Activated CD4-positive, alpha-beta T cell treated with anti-CD3 and anti-CD28 coated beads for 1 hour (primary cell): ENCODE data around the gene DCLRE1B.

ENCODE experiments used
- DNase-seq: peaks from one replicate; pipeline ENCODE4 v3.0.0-alpha.2; 2020

Gene DCLRE1B

DNA sequence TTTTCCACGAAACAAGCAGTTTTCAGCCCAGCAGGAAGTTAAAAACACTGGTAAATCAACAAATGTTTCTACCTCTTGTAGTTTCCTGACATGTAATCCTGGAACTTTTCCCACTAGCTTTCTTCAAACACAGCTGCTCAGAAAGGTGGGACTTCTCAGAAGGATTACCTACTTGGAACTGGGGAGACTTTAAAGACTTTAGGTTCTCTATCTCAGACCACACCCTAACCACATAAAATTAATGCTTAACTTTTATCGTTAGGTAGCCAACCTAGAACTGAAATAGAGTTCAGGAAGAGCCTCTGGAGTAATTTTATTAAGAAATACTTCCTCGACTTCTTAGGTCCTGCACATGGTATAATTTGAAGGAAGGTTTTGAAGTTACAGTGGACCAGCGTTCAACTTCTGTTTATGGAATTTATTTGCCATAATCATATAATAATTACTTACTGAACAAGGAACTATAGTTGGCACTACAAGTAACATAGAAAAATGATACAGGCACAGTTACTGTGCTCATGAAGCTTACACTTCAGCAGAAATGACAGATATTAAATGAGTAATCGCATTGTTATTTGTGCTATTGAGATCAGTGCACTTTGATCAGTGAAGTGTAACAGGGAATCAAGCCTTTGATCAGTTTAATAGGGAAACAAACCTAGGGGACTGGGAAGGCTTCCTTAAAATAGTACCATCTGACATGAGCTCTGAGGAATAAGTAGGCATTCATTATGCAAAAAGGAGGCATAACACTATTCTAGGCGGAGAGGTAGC, 17.5 kb upstream of the DCLRE1B start, which contains the start of gene BCL2L15:
Gene BCL2L15 (minus strand): TSS at position 180 of the 774 bp plus-strand sequence. CDS start 206 bp downstream, outside the sequence.
- DNase-seq: no peak

DNA sequence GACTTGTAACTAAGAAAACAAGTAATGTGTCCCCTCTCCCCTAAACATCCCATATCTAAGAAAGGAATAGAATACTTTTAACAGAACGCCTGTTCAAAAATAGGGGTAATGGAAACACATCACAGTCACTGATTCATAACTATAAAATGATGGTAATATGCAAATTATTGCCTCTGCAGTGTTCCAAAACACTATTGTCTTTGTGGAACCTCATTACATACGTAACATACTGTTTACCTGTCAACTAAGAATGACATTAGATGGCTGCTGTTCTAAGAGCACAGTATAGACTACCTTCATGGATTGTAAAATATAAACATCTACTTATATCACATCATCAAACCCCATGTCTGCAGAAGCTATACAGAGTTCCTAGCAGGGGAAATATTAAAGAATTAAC, 14.3 kb upstream of the DCLRE1B start:
- no peak for DNase-seq

DNA sequence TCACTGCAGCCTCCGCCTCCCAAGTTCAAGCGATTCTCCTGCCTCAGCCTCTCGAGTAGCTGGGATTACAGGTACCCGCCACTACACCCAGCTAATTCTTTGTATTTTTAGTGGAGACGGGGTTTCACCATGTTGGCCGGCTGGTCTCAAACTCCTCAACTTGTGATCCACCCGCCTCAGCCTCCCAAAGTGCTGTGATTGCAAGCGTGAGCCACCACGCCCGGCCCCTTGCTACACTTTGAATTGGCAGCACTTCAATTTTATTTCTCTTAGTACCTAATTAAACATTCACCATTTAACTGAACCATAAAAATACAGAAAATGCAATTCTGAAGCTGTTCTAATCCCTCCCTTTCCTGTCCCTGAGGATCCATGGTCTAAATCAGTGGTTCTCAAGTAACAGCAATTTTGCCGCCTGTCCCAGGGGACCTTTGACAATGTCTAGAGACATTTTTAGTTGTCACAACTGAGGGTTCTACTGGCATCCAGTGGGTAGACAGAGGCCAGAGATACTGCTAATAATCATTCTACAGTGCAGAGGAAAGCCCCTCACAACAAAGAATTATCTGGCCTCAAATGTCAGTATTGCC, 13.4 kb upstream of the DCLRE1B start:
- DNase-seq: no peak

DNA sequence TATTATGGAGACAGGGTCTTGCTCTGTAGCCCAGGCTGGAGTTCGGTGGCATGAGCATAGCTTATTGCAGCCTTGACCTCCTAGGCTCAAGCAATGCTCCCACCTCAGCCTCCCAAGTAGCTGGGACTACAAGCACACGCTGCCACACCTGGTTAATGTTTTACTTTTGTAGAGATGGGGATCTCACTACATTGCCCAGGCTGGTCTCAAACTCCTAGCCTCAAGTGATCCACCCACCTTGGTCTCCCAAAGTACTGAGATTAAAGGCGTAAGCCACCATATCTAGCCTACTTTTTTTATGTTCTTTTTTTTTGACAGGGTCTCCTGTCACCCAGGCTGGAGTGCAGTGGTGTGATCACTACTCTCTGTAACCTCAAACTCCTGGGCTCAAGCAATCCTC, 11.9 kb upstream of the DCLRE1B start:
- no peak for DNase-seq

DNA sequence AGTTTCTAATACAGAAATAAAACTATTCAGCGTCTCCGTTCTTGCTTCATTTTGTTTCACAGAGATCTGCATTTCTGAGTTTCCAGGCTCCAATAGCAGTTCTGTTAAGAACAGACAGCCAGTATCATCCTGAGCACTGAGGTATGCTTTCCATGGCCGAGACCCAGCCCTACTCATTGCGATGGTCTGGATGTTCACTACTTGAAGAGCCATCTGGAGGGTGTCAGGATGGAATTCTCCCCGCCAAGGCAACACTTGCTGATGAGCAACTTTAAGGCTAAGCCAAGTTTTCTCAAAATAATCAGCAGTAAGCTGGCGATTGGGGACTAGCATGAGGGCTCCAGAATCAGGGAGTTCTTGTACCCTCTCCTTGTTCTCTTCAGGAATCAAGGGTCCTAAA, 10.0 kb upstream of the DCLRE1B start:
- DNase-seq: no peak

DNA sequence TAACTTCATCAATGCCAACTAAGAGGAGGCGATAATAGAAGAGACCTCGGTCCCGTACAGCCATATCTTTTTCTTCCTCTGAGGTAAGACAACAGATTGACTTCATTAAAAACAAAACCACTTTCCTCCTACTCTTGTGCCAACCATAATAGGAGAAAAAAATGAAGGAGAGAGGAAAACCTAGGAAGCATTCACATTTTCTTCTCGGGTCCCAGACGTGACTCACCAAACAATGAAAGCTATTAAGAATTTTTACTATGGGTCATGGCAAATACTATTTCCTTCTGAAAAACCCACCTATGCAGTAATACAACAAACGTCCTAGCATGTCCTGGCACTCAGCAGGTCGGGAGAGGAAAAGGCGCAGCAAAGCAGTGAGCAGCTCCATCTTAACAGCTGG, 9.2 kb upstream of the DCLRE1B start:
- DNase-seq: no peak

DNA sequence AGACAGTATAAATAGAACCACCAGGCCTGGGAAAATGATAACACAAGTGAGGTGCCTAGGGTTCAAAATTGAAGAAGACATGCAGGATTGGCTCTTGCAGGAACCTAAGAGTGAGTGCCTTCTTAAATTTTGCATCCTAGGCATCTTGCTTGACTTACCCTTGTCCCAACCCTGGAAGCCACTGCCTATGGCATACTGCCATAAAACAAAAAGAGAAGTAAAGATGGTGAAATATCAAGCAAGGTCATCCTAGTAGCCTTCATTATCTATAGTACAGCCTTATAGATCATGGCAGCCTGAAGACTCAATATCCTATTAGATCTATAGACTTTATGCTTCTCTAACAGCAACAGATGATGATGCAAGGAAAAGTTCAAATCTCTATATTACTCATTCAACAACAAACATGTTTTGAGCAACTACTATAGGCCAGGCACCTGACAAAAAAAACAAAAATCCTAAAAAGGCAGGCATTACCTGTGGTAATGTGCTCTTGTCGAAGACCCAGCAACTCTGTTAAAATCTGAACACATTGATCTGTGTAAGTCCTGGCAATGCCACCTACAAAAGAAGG, 6.8 kb upstream of the DCLRE1B start:
- DNase-seq: no peak

DNA sequence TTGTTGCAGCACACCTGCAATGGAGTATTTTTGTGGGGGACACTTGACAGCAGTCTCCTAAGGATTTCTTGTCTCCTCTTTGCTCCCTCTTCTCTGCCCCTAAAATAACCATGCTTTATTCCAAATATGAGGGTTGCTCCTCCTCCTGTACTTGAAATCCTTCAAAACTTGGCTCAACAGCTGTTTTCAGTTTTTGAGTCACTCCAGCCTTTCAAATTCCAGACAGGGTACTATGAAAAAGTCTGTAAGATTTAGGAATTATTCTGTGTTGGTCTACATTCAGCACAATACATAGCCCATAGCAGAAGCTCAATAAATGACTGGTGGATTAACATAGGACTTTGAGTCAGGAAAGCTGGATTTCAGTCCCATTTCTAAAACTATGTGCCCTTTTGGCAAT, 6.0 kb upstream of the DCLRE1B start:
- DNase-seq: no peak

DNA sequence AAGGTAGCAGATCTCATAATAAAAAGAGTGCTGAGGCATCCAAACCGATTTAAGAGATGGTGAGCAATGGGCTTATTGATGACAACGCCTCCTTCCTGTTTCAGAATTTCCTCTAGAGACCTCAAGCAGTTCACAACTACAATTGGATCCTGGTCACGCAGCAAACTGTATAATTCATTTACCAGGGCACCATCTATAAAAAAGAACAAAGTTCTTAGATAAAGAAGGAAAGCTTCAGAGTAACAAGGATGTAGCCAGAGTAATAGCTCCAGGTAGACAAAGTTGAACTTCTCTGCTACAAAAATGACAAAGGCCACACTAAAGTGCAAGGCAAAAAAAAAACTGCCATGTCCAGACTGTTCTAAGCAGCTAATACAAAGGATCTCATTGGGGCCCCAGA, 3.9 kb upstream of the DCLRE1B start:
- no peak for DNase-seq

DNA sequence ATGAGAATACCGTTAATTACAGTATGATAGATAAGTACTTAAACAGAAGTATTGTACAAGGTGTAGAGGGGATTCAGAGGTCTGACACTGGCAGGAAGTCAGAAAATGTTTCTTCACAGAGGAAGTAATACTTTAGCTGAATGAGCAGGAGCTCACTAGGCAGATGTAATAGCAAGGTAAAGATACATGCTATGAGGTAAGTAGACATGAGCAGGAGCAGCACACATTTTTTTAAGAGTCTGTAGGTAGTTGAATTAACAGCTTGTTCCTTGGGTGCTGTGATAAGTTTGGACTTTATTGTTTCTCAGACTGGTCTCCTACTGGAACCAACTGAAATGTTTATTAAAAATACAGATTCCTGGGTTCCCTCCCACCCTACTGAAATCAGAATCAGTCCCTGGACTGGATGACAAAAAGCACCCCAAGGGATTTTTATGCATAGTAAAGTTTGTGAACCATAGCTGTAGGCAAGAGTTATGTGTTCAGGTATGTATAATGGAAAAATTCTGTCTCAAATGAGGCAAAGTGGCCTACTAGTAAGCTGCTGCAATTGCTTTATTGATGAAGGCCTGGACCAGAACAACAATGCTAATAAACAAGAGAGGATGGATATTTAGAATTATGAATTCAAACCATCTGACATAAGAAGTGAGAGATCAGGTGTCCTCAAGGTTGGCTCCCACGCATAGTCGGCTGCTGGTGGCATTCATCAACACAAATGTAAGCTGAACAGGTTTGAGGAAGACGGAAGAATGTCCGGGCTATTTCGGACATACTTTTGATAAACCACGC, 1.4 kb upstream of the DCLRE1B start:
- DNase-seq: no peak

DNA sequence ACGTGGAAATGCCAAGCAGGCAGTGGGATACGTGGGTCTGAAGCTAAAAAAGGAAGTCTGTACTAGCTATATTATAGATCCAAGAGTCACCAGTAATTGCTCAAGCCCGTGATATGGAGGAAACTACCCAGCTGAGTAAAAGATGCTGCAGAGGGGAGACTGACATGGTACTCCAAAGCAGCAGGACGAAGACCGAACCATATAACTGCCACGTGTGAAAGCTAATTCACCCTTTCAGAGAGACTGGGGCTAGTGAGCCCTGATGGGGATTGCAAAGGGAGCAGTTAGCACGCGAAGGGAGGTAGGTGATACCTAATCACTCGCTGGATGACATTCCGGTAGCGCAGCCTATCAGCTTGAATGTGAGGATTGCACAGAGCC, 843 bp upstream of the DCLRE1B start:
- peak; percentile 45 for DNase-seq

DNA sequence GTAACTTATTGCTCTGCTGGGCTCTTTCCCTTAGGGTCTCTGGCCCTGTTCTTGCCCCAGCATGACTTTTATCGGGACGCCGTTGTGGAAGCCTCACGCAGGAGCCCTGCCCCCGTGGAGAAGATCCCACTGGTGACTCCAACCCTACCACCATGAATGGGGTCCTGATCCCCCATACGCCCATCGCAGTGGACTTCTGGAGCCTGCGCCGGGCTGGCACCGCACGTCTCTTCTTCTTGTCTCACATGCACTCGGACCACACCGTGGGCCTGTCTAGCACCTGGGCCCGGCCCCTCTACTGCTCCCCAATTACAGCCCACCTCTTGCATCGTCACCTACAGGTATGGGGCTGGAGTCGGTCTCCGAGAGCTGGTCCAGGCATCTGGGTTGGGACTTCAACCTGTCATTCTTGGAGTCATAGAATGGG, 322 bp downstream of the DCLRE1B start:
- no peak for DNase-seq

DNA sequence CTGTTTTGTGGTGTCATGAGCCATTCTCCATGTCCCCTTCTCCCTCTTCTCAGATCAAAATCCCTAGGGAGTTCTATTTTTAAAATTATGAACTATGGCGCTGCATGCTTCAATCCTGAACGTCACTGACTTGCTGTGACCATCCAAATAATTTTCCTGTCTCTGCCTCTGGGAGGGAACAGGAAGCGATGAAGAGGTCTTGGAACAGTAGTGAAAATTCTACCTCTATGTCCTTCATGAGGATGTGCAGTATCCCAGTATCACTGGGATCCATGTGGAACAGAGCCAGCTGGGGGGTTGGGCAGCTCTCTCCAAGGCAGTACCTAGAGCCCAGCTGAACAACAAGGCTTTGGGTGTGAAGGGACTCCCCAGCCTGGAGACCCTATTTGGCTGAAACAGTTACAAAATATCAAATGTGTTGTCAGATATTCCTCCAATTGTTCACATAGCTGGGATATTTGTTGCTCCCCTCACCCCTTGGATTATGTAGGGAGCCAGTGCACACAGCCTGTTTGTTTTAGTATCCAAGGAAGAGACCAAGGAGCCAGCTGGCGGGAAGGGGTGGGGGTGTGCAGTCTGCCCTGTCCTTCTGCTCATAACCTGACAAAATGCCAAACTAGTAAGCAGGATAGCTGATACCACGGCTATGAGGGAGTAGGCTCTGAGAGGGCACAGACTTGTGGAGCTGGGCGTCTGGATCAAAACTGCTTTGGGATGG, 7.6 kb downstream of the DCLRE1B start:
- DNase-seq: no peak

DNA sequence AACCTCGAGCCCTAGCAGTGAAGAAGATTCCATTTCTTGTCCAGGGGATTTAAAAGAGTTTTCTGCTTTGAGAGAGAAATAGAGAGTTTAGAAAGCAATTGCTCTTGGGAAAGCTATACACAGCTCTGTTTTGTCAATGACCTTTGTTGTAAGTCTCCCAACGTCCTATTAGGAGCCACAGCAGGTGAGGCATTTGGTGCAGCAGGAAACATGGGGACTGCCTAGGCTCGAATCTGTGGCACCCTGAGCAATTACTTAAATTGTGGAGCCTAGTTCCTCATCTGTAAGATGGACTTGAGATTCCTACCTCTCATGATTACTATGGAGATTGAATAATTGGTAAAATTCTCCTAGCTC, 8.2 kb downstream of the DCLRE1B start:
- DNase-seq: no peak

DNA sequence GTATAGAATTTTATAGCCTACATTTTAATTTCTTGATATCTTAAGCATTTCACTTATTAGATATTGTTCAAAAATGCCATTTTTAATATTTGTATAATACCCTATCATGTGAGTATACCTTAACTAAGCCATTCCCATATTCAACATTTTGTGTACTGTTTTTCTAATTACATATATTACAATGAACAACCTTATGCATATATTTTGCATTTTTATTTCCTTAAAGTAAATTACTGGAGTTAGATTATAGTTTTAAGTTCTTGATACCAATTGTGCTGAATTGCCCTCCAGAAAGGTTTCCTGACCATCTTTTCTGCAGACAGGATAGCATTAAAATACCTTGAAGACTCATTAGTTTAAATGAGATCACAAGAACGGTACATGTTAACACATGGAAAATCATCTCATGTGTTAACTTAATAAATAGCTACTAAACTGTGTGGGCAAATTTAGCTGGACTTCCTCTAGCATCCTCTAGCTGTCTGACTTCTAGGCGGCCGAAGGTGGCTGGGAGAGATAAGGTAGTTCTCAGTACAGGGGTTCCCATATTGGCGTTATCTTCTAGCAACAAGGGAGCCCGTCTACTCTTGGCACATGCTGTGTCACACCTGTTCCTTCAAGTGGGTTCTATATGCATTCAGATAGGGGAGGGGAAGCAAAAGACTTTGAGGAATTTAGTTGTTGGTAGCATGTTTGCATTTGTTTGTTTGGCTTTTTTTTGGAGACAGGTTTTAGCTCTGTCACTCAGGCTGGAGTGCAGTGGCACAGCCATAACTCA, 8.9 kb downstream of the DCLRE1B start:
- no peak for DNase-seq

DNA sequence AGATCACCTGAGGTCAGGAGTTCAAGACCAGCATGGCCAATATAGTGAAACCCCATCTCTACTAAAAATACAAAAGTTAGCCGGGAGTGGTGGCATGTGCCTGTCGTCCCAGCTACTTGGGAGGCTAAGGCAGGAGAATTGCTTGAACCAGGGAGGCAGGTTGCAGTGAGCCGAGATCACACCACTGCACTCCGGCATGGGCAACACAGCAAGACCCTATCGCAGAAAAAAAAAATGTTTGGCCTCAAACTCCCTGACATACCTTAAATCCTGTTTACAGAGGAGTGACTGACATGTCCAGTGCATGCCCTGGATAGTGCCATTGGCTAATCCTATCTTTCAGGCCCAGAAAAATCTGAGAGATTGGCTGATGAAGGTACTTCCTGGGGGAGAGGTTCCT, 11.8 kb downstream of the DCLRE1B start:
- no peak for DNase-seq

DNA sequence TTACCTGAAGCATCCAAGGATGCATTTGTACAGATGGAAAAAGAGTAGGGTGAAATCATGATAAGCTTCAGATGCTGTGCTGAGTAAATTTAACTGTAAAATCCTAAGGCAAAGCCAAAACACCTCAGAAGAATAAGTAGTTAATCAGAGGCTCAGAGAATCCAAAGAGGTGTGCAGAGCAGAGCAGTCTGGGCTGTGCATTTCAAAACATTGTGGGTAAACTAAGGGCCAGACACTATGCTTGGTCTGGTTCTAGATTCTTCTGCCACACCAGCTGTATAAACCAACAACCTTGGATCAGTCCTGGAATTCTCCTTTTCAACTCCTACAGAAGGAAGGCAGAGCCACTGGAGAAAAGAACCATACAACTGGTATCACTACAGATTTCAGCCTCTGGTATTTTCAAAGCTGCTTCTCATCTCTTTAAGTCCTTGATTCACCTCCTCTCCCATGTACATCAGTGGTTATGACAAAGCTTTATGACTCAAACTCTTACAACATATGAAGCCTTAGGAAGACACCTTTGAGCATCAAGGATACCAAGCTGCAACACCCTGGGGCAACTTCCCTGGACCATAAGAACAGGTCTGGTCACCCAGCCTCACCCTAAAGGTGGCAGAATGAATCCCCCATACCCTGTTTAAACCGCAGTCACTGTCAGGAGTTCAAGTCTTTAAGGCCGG, 12.4 kb downstream of the DCLRE1B start:
- DNase-seq: no peak

DNA sequence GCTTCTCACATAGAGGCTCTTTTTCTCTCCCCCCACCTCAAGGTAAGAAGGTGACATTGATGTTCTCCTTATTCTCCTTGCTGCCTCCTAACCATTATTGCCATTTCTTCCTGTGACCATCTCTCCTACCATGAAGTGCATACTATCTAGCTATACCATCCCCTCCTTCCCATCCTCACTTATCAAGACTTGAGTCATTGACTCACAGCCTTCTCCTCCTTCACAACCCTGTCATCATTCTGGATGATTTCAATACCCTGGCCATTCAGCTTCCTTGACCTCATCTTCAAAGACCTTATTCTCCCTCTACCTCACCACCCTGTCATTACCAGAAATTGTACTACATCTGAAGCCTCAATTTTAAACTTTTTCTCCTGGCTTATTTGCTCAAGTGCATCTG, 13.1 kb downstream of the DCLRE1B start:
- DNase-seq: no peak

DNA sequence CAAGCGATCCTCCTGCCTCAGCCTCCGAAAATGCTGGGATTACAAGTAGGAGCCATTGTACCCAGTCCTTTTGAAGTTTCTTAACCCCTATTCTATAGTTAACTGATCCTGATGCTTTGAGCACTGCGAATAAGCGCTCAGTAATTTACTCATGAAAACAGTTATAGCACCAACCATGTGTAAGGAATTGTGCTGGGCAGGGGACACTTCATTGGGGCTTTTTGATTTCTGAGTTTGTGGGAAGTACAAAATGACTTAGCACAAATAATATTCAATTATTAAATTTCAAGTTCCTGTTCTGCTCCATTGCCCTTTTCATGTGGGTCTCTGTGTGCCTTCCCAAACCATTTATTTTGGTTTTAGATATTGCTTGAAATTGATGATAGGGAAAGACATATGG, 17.8 kb downstream of the DCLRE1B start:
- DNase-seq: no peak

DNA sequence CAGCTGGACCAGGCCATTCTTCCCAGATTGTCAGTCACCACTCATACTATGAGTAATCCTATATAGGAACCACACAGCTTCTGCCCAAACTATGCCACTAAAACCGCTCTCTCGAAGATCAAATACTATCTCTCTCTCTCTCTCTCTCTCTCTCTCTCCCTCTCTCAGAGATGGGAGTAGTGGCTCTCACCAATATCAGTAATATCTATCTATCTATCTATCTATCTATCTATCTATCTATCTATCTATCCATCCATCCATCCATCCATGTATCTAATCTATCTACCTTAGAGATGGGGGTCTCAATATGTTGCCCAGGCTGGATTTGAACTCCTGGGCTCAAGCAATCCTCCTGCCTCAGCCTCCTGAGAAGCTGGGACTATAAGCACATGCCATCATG, 19.3 kb downstream of the DCLRE1B start:
- DNase-seq: no peak

DNA sequence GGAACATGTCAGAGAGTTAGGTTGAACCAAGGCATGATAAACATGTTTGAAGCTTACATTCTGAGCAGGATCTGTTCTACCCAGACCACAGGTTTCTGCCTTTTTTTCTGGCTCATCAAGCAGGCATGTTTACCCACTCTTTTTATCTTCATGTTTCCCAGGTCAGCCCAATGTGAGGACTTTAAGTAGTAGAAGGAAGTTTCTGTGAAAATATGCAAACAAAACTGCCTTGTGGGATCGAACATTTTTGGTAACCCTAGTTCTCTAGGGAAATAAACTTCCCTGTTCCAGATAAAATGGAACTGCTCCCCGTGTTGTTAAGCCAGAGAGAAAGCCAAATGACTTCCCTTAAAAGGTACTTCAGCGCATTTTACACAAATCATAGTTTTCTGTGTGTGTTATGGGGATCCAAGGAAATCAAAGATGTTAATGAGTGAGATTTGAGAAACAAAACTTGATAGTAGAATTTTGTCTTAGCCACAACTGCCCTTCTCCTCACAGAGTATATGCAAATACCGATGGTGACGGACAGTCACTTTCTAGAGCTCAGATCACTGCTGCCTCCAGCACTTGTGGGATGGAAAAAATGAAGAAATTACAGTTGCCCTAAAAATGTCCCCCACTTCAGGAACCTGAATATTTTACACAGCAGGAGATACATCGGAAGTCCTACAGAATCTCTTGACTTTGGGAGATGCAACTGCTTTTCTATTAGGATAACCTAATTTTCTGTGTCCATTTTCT, 23.2 kb downstream of the DCLRE1B start:
- DNase-seq: no peak
